Ovary (tissue), 9 donors: ENCODE results near the gene DEFB110. TPM values are rescaled to one million over a fixed set of nuclear protein-coding genes. Genes with fewer than 3 reads are reported as not detected.

Experiments used
- DNase-seq, 5 donors: peaks; one replicate each; pipeline ENCODE4 v3.0.0-alpha.2; 2019 to 2020
- H3K27ac ChIP-seq, 2 donors: fragments of 200-600 bp; one replicate each; pipeline versions ENCODE4 v1.5.1 to v1.8.0; 2019 to 2022
- H3K27me3 ChIP-seq: fragments of 200-600 bp; one replicate; pipeline ENCODE4 v1.8.0; 2022
- H3K36me3 ChIP-seq: fragments of 200-600 bp; sonication (generic); one replicate; pipeline ENCODE4 v1.5.1; 2019
- H3K4me1 ChIP-seq: one replicate; pipeline ENCODE4 v1.8.1; 2013; ENCODE audit warnings: mild to moderate bottlenecking, moderate library complexity; ENCODE audit not compliant: insufficient read depth
- H3K4me3 ChIP-seq: fragments of 200-600 bp; sonication (generic); one replicate; pipeline ENCODE4 v1.5.1; 2017
- H3K9me3 ChIP-seq, 2 donors: fragments of 200-600 bp in 1 of 2; sonication (generic) in 1 of 2; one replicate each; pipeline versions ENCODE4 v1.5.1 to v1.8.1; 2013 to 2019; ENCODE audit warnings: mild to moderate bottlenecking in 1 of 2, moderate library complexity in 1 of 2
- EP300 ChIP-seq: sonication (generic); formaldehyde crosslinking; IDR thresholded peaks from one replicate; pipeline ENCODE4 v1.6.1; 2017; ENCODE audit warnings: antibody characterized with exemption
- POLR2A ChIP-seq: fragments of 450-650 bp; IDR thresholded peaks from one replicate; pipeline ENCODE4 v1.6.1; 2017; ENCODE audit warnings: antibody characterized with exemption, mild to moderate bottlenecking, moderate library complexity
- WGBS, 3 donors: extraction: QIAGEN DNeasy Blood & Tissue Kit in 1 of 3; methylation state at CpG; one replicate each; pipeline versions ENCODE4 v1.1.5 to v1.1.7; 2013 to 2017; 5-methylcytosine and 5-hydroxymethylcytosine counted together
- intact Hi-C, 4 donors: fragments of 100-400 bp; cut with DNase I; formaldehyde crosslinking; loops; one replicate each; pipeline versions ENCODE4 v1.11.0 to v1.15.1; 2022 to 2023
- polyA plus RNA-seq, 2 donors: library from polyadenylated mRNA; stranded (reverse); fragments of 200-250 nt in 1 of 2; fragments of 350-450 nt in 1 of 2; fragmentation: Illumina TruSeq in 1 of 2; extraction: RNeasy Lipid Tissue Mini Kit (QIAGEN cat#74804) in 1 of 2; gene quantifications; one replicate each; pipeline ENCODE4 v1.2.3, GENCODE V29; 2013 to 2014
- total RNA-seq, 7 donors: library from RNA; depleted of rRNA in 2 of 7; stranded (reverse); fragments of >200 nt in 2 of 7; fragmentation: NEBNext Ultra II Directional in 3 of 7; extraction: Animal tissue kit (Norgen Biotek cat#: 25700) in 3 of 7; gene quantifications; one replicate each; pipeline versions ENCODE4 v1.1.0 to v1.2.4, GENCODE V29; 2016 to 2023
- TF ChIP-seq, protein P1 (sequence below), 3 donors: fragments of 450-650 bp in 2 of 3; fragments of 200-600 bp in 1 of 3; IDR thresholded peaks; one replicate each; pipeline versions ENCODE4 v1.5.1 to v1.8.0; 2016 to 2022; ENCODE audit warnings: antibody characterized with exemption in 3 of 3, mild to moderate bottlenecking in 1 of 3
- donor health status: DM: no; HTN: no; CAD: no; lungs with moderate emphysema.
- donor health status: DM: no; HTN: no; CAD: no.
- donor health status: Bipolar disorder and iron deficiency.
- donor health status: DM: yes; HTN: yes; CAD: no.
- donor health status: DM: no; HTN: no; CAD: no.
- donor health status: DM: yes; HTN: yes; CAD: no.

The DEFB110 gene
- total and polyA plus RNA-seq, 9 donors, result not detected

DNA sequence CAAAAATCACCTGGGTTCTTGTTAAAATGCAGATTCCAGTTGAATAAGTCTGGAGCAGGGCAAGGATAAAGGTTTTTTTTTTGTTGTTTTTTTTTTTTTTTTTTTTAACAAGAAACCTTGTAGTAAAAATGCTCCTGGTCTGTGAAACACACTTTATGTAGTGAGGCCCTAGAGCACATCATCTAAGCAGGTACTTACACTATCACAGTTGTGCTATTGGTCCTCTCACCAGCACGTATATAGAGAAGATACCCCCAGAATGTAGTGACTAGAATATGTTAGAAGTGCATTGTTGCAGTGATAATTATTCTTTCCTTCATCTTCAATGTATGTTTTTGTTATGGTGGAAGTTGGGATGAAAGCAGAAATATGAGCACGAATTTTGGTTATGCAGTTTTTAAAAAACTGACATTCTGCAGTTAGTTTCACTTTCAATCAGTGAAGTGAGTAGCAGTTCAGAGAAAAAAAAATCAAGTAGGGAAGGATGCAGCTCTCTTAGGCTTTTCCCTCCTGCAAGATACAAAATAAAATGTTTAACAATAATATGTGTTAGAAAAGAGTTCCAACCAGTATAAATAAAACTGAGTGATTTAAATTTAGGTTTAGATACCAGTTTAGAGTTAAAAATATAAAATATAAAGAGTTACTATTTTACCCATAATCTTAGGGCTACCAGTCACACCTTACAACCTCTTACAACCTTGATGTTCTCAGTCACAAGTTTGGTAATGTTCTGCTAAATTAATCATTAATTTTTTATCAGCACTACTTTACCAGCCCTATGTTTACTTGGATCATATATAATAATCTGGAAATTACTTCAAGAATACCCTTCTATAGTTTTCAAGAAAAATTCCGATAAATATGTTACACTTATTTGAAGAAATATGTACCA, 43.2 kb downstream of the DEFB110 start:
- Histone ChIP-seq H3K36me3 (no peaks in the 10 kb centered on the region), H3K4me3 (no peak overlapping the region), H3K4me1 (no peaks in the 10 kb centered on the region), H3K27ac (no peak overlapping the region), H3K9me3 (no peaks in the 10 kb centered on the region), H3K27me3 (no peaks in the 10 kb centered on the region)
- 33 to 36% (median 33%) methylated on average over 3 of the region's 3 CpGs for WGBS, 3 donors
- TF ChIP-seq POLR2A (no peak), EP300 (no peak)
- TF ChIP-seq, protein P1, sequence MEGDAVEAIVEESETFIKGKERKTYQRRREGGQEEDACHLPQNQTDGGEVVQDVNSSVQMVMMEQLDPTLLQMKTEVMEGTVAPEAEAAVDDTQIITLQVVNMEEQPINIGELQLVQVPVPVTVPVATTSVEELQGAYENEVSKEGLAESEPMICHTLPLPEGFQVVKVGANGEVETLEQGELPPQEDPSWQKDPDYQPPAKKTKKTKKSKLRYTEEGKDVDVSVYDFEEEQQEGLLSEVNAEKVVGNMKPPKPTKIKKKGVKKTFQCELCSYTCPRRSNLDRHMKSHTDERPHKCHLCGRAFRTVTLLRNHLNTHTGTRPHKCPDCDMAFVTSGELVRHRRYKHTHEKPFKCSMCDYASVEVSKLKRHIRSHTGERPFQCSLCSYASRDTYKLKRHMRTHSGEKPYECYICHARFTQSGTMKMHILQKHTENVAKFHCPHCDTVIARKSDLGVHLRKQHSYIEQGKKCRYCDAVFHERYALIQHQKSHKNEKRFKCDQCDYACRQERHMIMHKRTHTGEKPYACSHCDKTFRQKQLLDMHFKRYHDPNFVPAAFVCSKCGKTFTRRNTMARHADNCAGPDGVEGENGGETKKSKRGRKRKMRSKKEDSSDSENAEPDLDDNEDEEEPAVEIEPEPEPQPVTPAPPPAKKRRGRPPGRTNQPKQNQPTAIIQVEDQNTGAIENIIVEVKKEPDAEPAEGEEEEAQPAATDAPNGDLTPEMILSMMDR (IDR thresholded peaks at IDR 0.05), result no peak
- intact Hi-C loops, result no loop called here
- DNase-seq, result no peak

DNA sequence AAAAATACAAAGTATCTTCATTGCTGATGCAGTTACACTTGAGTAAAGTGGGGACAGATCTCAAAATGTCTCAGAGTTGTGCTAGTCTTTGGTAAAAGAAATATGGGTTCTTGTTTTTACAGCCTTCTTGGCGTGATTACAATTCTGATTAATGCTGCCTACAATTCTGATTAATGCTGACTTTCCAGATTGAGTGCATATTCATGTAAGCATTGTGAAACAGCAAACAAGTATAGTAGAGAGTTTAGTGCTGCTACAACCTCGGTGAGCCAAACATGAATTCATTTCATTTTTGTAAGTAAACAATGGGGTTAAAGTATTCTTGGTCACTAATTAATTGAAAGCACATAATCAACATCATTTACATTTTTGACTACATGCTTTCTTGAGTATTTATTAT, 52.2 kb downstream of the DEFB110 start, which contains the start of gene DEFB113:
Gene DEFB113, minus strand, starts transcription at position 21 of the 400 bp plus-strand sequence. Its CDS starts 0 bp downstream, at position 21.
- DNase-seq, result no peak
- TF ChIP-seq EP300 (no peak), POLR2A (no peak)
- TF ChIP-seq, protein P1 (IDR thresholded peaks at IDR 0.05), result no peak
- Histone ChIP-seq H3K27ac (no peak within 1 kb of the TSS), H3K4me1 (no peaks in the 10 kb centered on the region), H3K4me3 (no peak within 1 kb of the TSS), H3K36me3 (no peaks in the 10 kb centered on the region), H3K27me3 (no peaks in the 10 kb centered on the region), H3K9me3 (no peaks in the 10 kb centered on the region)
- WGBS, 3 donors, result 55 to 68% (median 57%) methylated on average over 2 of the region's 2 CpGs
- intact Hi-C loops, result no loop called here

Other genes starting within 250 kb of the DEFB110 start
- not detected for gene PGK2, start 234.7 kb downstream of the DEFB110 start, total RNA-seq
- gene PGK2, start 234.7 kb downstream of the DEFB110 start, polyA plus RNA-seq, result not detected
- gene CRISP1, start 155.5 kb downstream of the DEFB110 start, total RNA-seq, result not detected
- not detected for gene CRISP1, start 155.5 kb downstream of the DEFB110 start, polyA plus RNA-seq
- not detected for gene DEFB114, start 57.8 kb downstream of the DEFB110 start, total RNA-seq
- gene DEFB114, start 57.8 kb downstream of the DEFB110 start, polyA plus RNA-seq, result not detected
- not detected for gene DEFB113, start 52.4 kb downstream of the DEFB110 start, total RNA-seq
- gene DEFB113, start 52.4 kb downstream of the DEFB110 start, polyA plus RNA-seq, result not detected
- gene DEFB112, start 27.9 kb upstream of the DEFB110 start, total RNA-seq, result not detected
- not detected for gene DEFB112, start 27.9 kb upstream of the DEFB110 start, polyA plus RNA-seq